GM06990 (cell line): ENCODE data around the gene LAIR1.

Experiments used
- DNase-seq: peaks from one replicate; pipeline ENCODE4 v3.0.0-alpha.2; 2011; ENCODE audit not compliant: insufficient read length; ENCODE audit errors: extremely low read depth
- H3K27me3 ChIP-seq: replicated peaks from 2 replicates; pipeline ENCODE4 v1.6.0; 2011; ENCODE audit warnings: low read length; ENCODE audit not compliant: control insufficient read depth, insufficient read depth
- H3K36me3 ChIP-seq: 2 replicates; pipeline ENCODE4 v1.5.1; 2011; ENCODE audit warnings: low read length; ENCODE audit not compliant: control insufficient read depth, insufficient read depth
- H3K4me3 ChIP-seq: replicated peaks from 2 replicates; pipeline ENCODE4 v1.5.1; 2011; ENCODE audit warnings: low read depth, mild to moderate bottlenecking, control low read depth, low read length
- CTCF ChIP-seq: IDR thresholded peaks from 2 replicates; pipeline ENCODE4 v1.5.1; 2011; ENCODE audit warnings: low read length, control low read depth, mild to moderate bottlenecking, inconsistent platforms; ENCODE audit not compliant: insufficient read depth, poor library complexity, severe bottlenecking

The LAIR1 gene

GRCh38 chr19:54393381-54393780 is 28.6 kb upstream of the LAIR1 start:
- no peak overlapping the region for H3K4me3 ChIP-seq
- no peak for DNase-seq
- no peaks in the 10 kb centered on the region; the same call in 1 of the 2 replicates for H3K27me3 ChIP-seq
- no peak for TF ChIP-seq CTCF
- no peaks in the 10 kb centered on the region for H3K36me3 ChIP-seq

GRCh38 chr19:54392105-54392504 is 27.4 kb upstream of the LAIR1 start:
- H3K4me3 ChIP-seq = no peak overlapping the region
- no peak for DNase-seq
- H3K36me3 ChIP-seq = no peaks in the 10 kb centered on the region
- no peak for TF ChIP-seq CTCF
- H3K27me3 ChIP-seq = no peaks in the 10 kb centered on the region; the same call in 1 of the 2 replicates

GRCh38 chr19:54391589-54392061 is 26.9 kb upstream of the LAIR1 start:
- Histone ChIP-seq H3K4me3 (no peak overlapping the region), H3K36me3 (no peaks in the 10 kb centered on the region), H3K27me3 (no peaks in the 10 kb centered on the region; the same call in 1 of the 2 replicates)
- DNase-seq = no peak
- no peak for TF ChIP-seq CTCF

- Histone ChIP-seq H3K36me3 (no peaks in the 10 kb centered on the region), H3K27me3 (no peaks in the 10 kb centered on the region; the same call in 1 of the 2 replicates), H3K4me3 (no peak overlapping the region)
- peak; percentile 67 for TF ChIP-seq CTCF
- no peak for DNase-seq
Observed at GRCh38 chr19:54390942-54391577, 26.3 kb upstream of the LAIR1 start.

- H3K36me3 ChIP-seq = no peaks in the 10 kb centered on the region
- H3K4me3 ChIP-seq = no peak overlapping the region
- no peak for TF ChIP-seq CTCF
- no peaks in the 10 kb centered on the region; the same call in none of the 2 replicates for H3K27me3 ChIP-seq
- DNase-seq = no peak
Observed at GRCh38 chr19:54389553-54389952, 24.8 kb upstream of the LAIR1 start.

GRCh38 chr19:54388802-54389139 is 24.0 kb upstream of the LAIR1 start:
- Histone ChIP-seq H3K36me3 (no peaks in the 10 kb centered on the region), H3K27me3 (no peaks in the 10 kb centered on the region; the same call in none of the 2 replicates), H3K4me3 (no peak overlapping the region)
- TF ChIP-seq CTCF = no peak
- DNase-seq = no peak
